Lower lobe of right lung (tissue), 2 donors: ENCODE measurements around the gene ASTN1. TPM values are rescaled to one million over a fixed set of nuclear protein-coding genes. Genes with fewer than 3 reads are reported as not detected.

Source experiments
- ATAC-seq, 2 donors: fragments of 200-7000 bp; cut with Tn5 transposase; one replicate each; pipeline ENCODE4 v1.9.1; 2020 to 2022; ENCODE audit warnings: mild to moderate bottlenecking in 2 of 2, moderate library complexity in 2 of 2
- DNase-seq: peaks from one replicate; pipeline ENCODE4 v3.0.0-alpha.2; 2020
- H3K27ac ChIP-seq: fragments of 200-600 bp; one replicate; pipeline ENCODE4 v1.8.0; 2022
- H3K27me3 ChIP-seq: fragments of 200-600 bp; one replicate; pipeline ENCODE4 v1.8.0; 2022; ENCODE audit warnings: low read depth
- H3K36me3 ChIP-seq: fragments of 200-600 bp; one replicate; pipeline ENCODE4 v1.8.0; 2022; ENCODE audit warnings: mild to moderate bottlenecking
- H3K4me1 ChIP-seq: fragments of 200-600 bp; one replicate; pipeline ENCODE4 v1.8.0; 2022
- H3K4me3 ChIP-seq: fragments of 200-600 bp; one replicate; pipeline ENCODE4 v1.8.0; 2022; ENCODE audit warnings: mild to moderate bottlenecking
- H3K9me3 ChIP-seq: fragments of 200-600 bp; one replicate; pipeline ENCODE4 v1.8.0; 2022
- intact Hi-C: fragments of 100-400 bp; cut with DNase I; formaldehyde crosslinking; loops from one replicate; pipeline ENCODE4 v1.11.0; 2022
- total RNA-seq: library from RNA; stranded (reverse); fragmentation: NEBNext Ultra II Directional; extraction: Animal tissue kit (Norgen Biotek cat#: 25700); gene quantifications from one replicate; pipeline ENCODE4 v1.2.1, GENCODE V29; 2021
- TF ChIP-seq, protein P1 (sequence below): fragments of 200-600 bp; IDR thresholded peaks from one replicate; pipeline ENCODE4 v1.8.0; 2022; ENCODE audit warnings: antibody characterized with exemption, mild to moderate bottlenecking
- donor health status: DM: no; HTN: yes; CAD: no; lungs with severe emphysema.

ASTN1 gene
- total RNA-seq, 1 donor from 2014 or later = 0.41 TPM

DNA sequence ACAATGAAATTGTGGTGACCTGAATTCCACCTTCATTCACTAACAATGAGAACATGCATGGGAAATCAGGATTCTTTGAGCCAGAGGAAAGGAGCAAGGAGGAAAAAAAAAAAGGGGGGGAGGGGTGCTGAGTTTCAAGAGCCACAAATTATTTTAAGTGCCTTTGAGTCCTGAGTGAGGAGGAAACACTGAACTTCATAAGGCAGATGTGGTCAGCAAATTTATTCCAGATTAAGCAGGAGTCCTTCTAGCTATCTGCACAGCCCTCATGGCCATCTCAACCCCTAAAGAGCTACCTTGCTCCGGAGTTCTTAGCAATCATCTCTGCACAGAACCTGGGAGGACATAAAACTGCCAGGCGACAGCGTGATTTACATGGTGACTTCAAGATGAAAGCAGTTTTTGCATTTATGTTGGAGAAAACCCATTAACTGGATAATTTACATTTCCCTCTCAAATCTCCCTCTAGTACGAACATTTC lies 21.7 kb downstream of the ASTN1 start:
- H3K9me3 ChIP-seq = no peaks in the 10 kb centered on the region
- no peak overlapping the region for H3K4me3 ChIP-seq
- no peak overlapping the region for H3K27ac ChIP-seq
- H3K27me3 ChIP-seq = no peaks in the 10 kb centered on the region
- no peaks in the 10 kb centered on the region for H3K36me3 ChIP-seq
- no peaks in the 10 kb centered on the region for H3K4me1 ChIP-seq
- TF ChIP-seq, protein P1, sequence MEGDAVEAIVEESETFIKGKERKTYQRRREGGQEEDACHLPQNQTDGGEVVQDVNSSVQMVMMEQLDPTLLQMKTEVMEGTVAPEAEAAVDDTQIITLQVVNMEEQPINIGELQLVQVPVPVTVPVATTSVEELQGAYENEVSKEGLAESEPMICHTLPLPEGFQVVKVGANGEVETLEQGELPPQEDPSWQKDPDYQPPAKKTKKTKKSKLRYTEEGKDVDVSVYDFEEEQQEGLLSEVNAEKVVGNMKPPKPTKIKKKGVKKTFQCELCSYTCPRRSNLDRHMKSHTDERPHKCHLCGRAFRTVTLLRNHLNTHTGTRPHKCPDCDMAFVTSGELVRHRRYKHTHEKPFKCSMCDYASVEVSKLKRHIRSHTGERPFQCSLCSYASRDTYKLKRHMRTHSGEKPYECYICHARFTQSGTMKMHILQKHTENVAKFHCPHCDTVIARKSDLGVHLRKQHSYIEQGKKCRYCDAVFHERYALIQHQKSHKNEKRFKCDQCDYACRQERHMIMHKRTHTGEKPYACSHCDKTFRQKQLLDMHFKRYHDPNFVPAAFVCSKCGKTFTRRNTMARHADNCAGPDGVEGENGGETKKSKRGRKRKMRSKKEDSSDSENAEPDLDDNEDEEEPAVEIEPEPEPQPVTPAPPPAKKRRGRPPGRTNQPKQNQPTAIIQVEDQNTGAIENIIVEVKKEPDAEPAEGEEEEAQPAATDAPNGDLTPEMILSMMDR = no peak
- DNase-seq (no peak), ATAC-seq (no peak)
- intact Hi-C loops = no loop called here

DNA sequence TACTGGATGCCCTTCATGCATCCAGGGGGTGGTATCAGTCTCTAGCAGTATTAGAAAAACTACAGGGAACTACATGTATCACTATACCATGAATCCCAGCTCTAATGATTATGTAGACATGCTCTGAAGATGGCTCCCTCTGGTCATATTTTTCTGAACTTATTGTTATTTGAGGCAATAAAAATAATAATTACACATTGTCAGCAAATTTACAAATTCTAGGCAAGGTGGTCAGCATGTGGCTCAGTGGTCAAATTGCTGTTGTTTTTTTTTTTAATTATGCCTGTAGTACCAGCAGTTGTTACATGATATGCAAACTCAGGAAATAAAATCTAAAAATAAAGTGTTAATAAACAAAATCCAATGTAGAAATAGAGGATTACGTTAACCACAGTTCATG lies 22.5 kb downstream of the ASTN1 start:
- DNase-seq (no peak), ATAC-seq (no peak)
- TF ChIP-seq, protein P1 = no peak
- Histone ChIP-seq H3K9me3 (no peaks in the 10 kb centered on the region), H3K27me3 (no peaks in the 10 kb centered on the region), H3K27ac (no peak overlapping the region), H3K4me3 (no peak overlapping the region), H3K36me3 (no peaks in the 10 kb centered on the region), H3K4me1 (no peaks in the 10 kb centered on the region)
- intact Hi-C loops = no loop called here

- no peak for ATAC-seq
Observed at GRCh38 chr1:177138347-177138746, 26.2 kb downstream of the ASTN1 start.

DNA sequence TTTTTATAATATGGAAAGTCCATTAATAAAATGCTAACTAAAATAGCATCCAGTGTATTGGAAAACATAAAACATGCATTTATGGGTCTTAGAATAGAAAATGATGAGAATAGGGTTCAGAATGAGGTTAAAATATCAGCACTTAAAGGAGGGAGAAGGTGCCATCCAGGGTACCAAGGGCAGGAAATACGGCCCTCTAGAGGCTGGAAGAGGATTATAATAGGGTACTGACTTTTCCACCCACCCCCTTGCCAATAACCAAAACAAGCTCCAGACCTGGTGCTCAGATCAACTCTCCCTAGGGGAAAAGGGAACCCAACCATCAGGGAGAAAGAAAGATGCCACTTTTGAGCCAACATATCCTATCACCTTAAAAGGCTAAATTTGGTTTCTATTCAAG lies 26.7 kb downstream of the ASTN1 start:
- ATAC-seq (no peak), DNase-seq (no peak)
- no peaks in the 10 kb centered on the region for H3K36me3 ChIP-seq
- H3K27ac ChIP-seq = no peak overlapping the region
- no peaks in the 10 kb centered on the region for H3K4me1 ChIP-seq
- no peak overlapping the region for H3K4me3 ChIP-seq
- intact Hi-C loops = no loop called here
- no peaks in the 10 kb centered on the region for H3K9me3 ChIP-seq
- TF ChIP-seq, protein P1 = no peak
- H3K27me3 ChIP-seq = no peaks in the 10 kb centered on the region

More at GRCh38 chr1:177138347-177138746, 26.2 kb downstream of the ASTN1 start:
- intact Hi-C loops = no loop called here
- Histone ChIP-seq H3K36me3 (no peaks in the 10 kb centered on the region), H3K9me3 (no peaks in the 10 kb centered on the region), H3K4me1 (no peaks in the 10 kb centered on the region), H3K4me3 (no peak overlapping the region), H3K27ac (no peak overlapping the region), H3K27me3 (no peaks in the 10 kb centered on the region)
- TF ChIP-seq, protein P1 = no peak
- no peak for DNase-seq

GRCh38 chr1:177135250-177135649 lies 29.3 kb downstream of the ASTN1 start:
- H3K4me3 ChIP-seq = no peak overlapping the region
- ATAC-seq (no peak), DNase-seq (no peak)
- no peaks in the 10 kb centered on the region for H3K36me3 ChIP-seq
- intact Hi-C loops = no loop called here
- H3K9me3 ChIP-seq = no peaks in the 10 kb centered on the region
- TF ChIP-seq, protein P1 = no peak
- H3K4me1 ChIP-seq = no peaks in the 10 kb centered on the region
- H3K27ac ChIP-seq = no peak overlapping the region
- no peaks in the 10 kb centered on the region for H3K27me3 ChIP-seq
